Endothelial cell of umbilical vein (primary cell): ENCODE results near the gene GNA12.

Source experiments
- CTCF ChIP-seq, 2 donors: IDR thresholded peaks; 1 replicate in 1 of 2; 2 replicates in 1 of 2; pipeline ENCODE4 v1.5.1; 2011; ENCODE audit warnings: low read length in 2 of 2, mild to moderate bottlenecking in 2 of 2, moderate library complexity in 2 of 2, control low read depth in 1 of 2, inconsistent platforms in 1 of 2, low read depth in 1 of 2; ENCODE audit not compliant: insufficient read depth in 1 of 2; ENCODE audit errors: extremely low read depth in 1 of 2
- GATA2 ChIP-seq: IDR thresholded peaks from 2 replicates; pipeline ENCODE4 v1.7.0; 2011; ENCODE audit warnings: low read depth, mild to moderate bottlenecking, moderate library complexity, mixed read lengths, low read length; ENCODE audit not compliant: insufficient read length, insufficient read depth
- POLR2AphosphoS5 ChIP-seq: IDR thresholded peaks from 2 replicates; pipeline ENCODE4 v1.6.1; 2012; ENCODE audit warnings: low read depth, mild to moderate bottlenecking, control low read depth, low read length, moderate library complexity; ENCODE audit not compliant: insufficient read depth

- no peak for TF ChIP-seq POLR2AphosphoS5
- TF ChIP-seq CTCF (IDR thresholded peaks at IDR 0.05; ENCODE audit: extremely low read depth in 1 of 2, insufficient read depth in 1 of 2, low read depth in 1 of 2, low read length in 2 of 2): no peak
- no peak for TF ChIP-seq GATA2
Observed at GRCh38 chr7:2700141-2700850, 143.8 kb downstream of the GNA12 start.
